Measurements from ENCODE around the gene BOD1. TPM values are rescaled to one million over a fixed set of nuclear protein-coding genes. Genes with fewer than 3 reads are reported as not detected.

The BOD1 gene
- total RNA-seq, 3 donors from 2014 or later = 61.5 to 68.0 (median 64.6) TPM

GRCh38 chr5:173611706-173612105 is 4.7 kb downstream of the BOD1 start:
- Histone ChIP-seq H3K27ac (no peak overlapping the region), H3K36me3 (no peaks in the 10 kb centered on the region), H3K4me3 (no peak overlapping the region), H3K9me3 (no peaks in the 10 kb centered on the region), H3K27me3 (no peaks in the 10 kb centered on the region), H3K4me1 (peaks cover 0 to 20% of the 10 kb centered on the region in 2 donors)
- intact Hi-C loops (cut with DNase I; ENCODE audit: low total_unique reads) = loop anchor here (10.0 kb wide), 1 partner anchor 273 kb away; the partner anchor contains the start of gene CPEB4
- DNase-seq (ENCODE audit: low spot score in 2 of 2) = no peak
- TF ChIP-seq, protein P1, sequence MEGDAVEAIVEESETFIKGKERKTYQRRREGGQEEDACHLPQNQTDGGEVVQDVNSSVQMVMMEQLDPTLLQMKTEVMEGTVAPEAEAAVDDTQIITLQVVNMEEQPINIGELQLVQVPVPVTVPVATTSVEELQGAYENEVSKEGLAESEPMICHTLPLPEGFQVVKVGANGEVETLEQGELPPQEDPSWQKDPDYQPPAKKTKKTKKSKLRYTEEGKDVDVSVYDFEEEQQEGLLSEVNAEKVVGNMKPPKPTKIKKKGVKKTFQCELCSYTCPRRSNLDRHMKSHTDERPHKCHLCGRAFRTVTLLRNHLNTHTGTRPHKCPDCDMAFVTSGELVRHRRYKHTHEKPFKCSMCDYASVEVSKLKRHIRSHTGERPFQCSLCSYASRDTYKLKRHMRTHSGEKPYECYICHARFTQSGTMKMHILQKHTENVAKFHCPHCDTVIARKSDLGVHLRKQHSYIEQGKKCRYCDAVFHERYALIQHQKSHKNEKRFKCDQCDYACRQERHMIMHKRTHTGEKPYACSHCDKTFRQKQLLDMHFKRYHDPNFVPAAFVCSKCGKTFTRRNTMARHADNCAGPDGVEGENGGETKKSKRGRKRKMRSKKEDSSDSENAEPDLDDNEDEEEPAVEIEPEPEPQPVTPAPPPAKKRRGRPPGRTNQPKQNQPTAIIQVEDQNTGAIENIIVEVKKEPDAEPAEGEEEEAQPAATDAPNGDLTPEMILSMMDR (IDR thresholded peaks at IDR 0.05) = no peak
- TF ChIP-seq POLR2AphosphoS5 (IDR thresholded peaks at IDR 0.05) = no peak
- TF ChIP-seq POLR2A (IDR thresholded peaks at IDR 0.05) = no peak

DNA sequence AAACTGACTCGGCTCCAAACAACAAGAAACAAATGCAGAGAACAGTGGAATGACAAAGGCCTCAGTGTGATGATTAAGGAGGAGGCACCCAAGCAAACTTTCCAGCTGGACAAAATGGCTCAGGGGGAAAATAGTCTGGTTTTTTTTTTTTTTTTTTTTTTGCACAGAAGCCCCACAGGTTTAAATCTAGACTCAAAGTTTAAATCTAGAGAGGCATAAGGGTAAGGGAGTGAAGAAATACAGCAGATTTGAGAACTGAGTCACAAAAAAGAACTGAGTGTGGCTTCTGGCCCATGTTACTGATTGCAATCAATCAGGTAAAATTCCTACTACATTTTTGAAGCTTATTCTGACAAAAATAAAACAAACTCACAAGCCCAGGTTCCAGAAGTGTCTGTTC is 12.3 kb downstream of the BOD1 start:
- Histone ChIP-seq H3K27ac (no peak overlapping the region), H3K4me1 (no peaks in the 10 kb centered on the region), H3K4me3 (no peak overlapping the region), H3K27me3 (no peaks in the 10 kb centered on the region), H3K9me3 (no peaks in the 10 kb centered on the region), H3K36me3 (no peaks in the 10 kb centered on the region)
- no peak for DNase-seq (ENCODE audit: low spot score in 2 of 2)
- TF ChIP-seq POLR2A (IDR thresholded peaks at IDR 0.05) (no peak), POLR2AphosphoS5 (IDR thresholded peaks at IDR 0.05) (no peak)
- TF ChIP-seq, protein P1 (IDR thresholded peaks at IDR 0.05) = no peak
- intact Hi-C loops (cut with DNase I; ENCODE audit: low total_unique reads) = loop anchor here (10.0 kb wide), 1 partner anchor 711 kb away; no protein-coding TSS in a partner anchor

GRCh38 chr5:173602423-173602822 is 14.0 kb downstream of the BOD1 start:
- peak in 1 of 2 donors; percentile 29 for DNase-seq (ENCODE audit: low spot score in 2 of 2)
- H3K4me3 ChIP-seq = no peak overlapping the region
- no peaks in the 10 kb centered on the region for H3K27me3 ChIP-seq
- no peaks in the 10 kb centered on the region for H3K9me3 ChIP-seq
- no peak for TF ChIP-seq POLR2A (IDR thresholded peaks at IDR 0.05)
- TF ChIP-seq POLR2AphosphoS5 (IDR thresholded peaks at IDR 0.05) = no peak
- TF ChIP-seq, protein P1 (IDR thresholded peaks at IDR 0.05) = no peak
- no peaks in the 10 kb centered on the region for H3K4me1 ChIP-seq
- no peak overlapping the region for H3K27ac ChIP-seq
- intact Hi-C loops (cut with DNase I; ENCODE audit: low total_unique reads) = loop anchor here (10.0 kb wide), 1 partner anchor 712 kb away; no protein-coding TSS in a partner anchor
- H3K36me3 ChIP-seq = no peaks in the 10 kb centered on the region

- H3K9me3 ChIP-seq = peaks cover 0 to 4% of the 10 kb centered on the region in 2 donors
- DNase-seq (ENCODE audit: low spot score in 2 of 2) = no peak
- H3K4me1 ChIP-seq = no peaks in the 10 kb centered on the region
- intact Hi-C loops (cut with DNase I; ENCODE audit: low total_unique reads) = no loop called here
- H3K27ac ChIP-seq = no peak overlapping the region
- H3K4me3 ChIP-seq = no peak overlapping the region
- H3K36me3 ChIP-seq = no peaks in the 10 kb centered on the region
- TF ChIP-seq, protein P1 (IDR thresholded peaks at IDR 0.05) = no peak
- TF ChIP-seq POLR2A (IDR thresholded peaks at IDR 0.05) = no peak
- TF ChIP-seq POLR2AphosphoS5 (IDR thresholded peaks at IDR 0.05) = no peak
- no peaks in the 10 kb centered on the region for H3K27me3 ChIP-seq
Observed at GRCh38 chr5:173598686-173599085, 17.8 kb downstream of the BOD1 start.

- intact Hi-C loops (cut with DNase I; ENCODE audit: low total_unique reads) = no loop called here
- no peaks in the 10 kb centered on the region for H3K4me1 ChIP-seq
Observed at GRCh38 chr5:173597304-173597703, 19.1 kb downstream of the BOD1 start.

More at GRCh38 chr5:173597304-173597703, 19.1 kb downstream of the BOD1 start:
- Histone ChIP-seq H3K4me3 (no peak overlapping the region), H3K27me3 (no peaks in the 10 kb centered on the region), H3K36me3 (no peaks in the 10 kb centered on the region), H3K27ac (no peak overlapping the region), H3K9me3 (peaks cover 13 to 16% of the 10 kb centered on the region in 2 donors)
- no peak for DNase-seq (ENCODE audit: low spot score in 2 of 2)
- TF ChIP-seq POLR2A (IDR thresholded peaks at IDR 0.05) (no peak), POLR2AphosphoS5 (IDR thresholded peaks at IDR 0.05) (no peak)
- TF ChIP-seq, protein P1 (IDR thresholded peaks at IDR 0.05) = no peak
